Transverse colon (tissue), 4 donors: Measurements from ENCODE around the gene GAS2L1.

Source experiments
- EP300 ChIP-seq: sonication (generic); formaldehyde crosslinking; IDR thresholded peaks from one replicate; pipeline ENCODE4 v1.6.1; 2017; ENCODE audit warnings: antibody characterized with exemption, low read depth
- POLR2A ChIP-seq: fragments of 450-650 bp; IDR thresholded peaks from one replicate; pipeline ENCODE4 v1.6.1; 2016; ENCODE audit warnings: antibody characterized with exemption, mild to moderate bottlenecking, moderate library complexity
- POLR2AphosphoS5 ChIP-seq, 3 donors: sonication (generic); formaldehyde crosslinking; IDR thresholded peaks; one replicate each; pipeline ENCODE4 v1.6.1; 2016; ENCODE audit warnings: antibody characterized with exemption in 3 of 3
- TF ChIP-seq, protein P1 (sequence below), 5 experiments: fragments of 200-600 bp in 3 of 5; fragments of 450-650 bp in 2 of 5; sonication (generic) in 3 of 5; IDR thresholded peaks; 1 replicate in 2 of 5; 2 replicates in 3 of 5; pipeline ENCODE4 v1.5.1; 2016 to 2017; ENCODE audit warnings: antibody characterized with exemption in 5 of 5, inconsistent platforms in 3 of 5, mild to moderate bottlenecking in 2 of 5, moderate library complexity in 1 of 5

GRCh38 chr22:29299136-29299900, 7.1 kb upstream of the GAS2L1 start:
- TF ChIP-seq, protein P1, sequence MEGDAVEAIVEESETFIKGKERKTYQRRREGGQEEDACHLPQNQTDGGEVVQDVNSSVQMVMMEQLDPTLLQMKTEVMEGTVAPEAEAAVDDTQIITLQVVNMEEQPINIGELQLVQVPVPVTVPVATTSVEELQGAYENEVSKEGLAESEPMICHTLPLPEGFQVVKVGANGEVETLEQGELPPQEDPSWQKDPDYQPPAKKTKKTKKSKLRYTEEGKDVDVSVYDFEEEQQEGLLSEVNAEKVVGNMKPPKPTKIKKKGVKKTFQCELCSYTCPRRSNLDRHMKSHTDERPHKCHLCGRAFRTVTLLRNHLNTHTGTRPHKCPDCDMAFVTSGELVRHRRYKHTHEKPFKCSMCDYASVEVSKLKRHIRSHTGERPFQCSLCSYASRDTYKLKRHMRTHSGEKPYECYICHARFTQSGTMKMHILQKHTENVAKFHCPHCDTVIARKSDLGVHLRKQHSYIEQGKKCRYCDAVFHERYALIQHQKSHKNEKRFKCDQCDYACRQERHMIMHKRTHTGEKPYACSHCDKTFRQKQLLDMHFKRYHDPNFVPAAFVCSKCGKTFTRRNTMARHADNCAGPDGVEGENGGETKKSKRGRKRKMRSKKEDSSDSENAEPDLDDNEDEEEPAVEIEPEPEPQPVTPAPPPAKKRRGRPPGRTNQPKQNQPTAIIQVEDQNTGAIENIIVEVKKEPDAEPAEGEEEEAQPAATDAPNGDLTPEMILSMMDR (IDR thresholded peaks at IDR 0.05) = no peak
- TF ChIP-seq POLR2A (no peak), POLR2AphosphoS5 (IDR thresholded peaks at IDR 0.05) (no peak), EP300 (no peak)
